ENCODE data around the gene MTMR3.
"Not testable (repeated sequence)": the region's sequence is repeated elsewhere in the genome, so short reads cannot be mapped to it uniquely, and the experiment has no call there.

Gene MTMR3

GRCh38 chr22:29972121-29972520 is 89.1 kb downstream of the MTMR3 start:
- DNase-seq, result no peak

- DNase-seq, result no peak
These were observed 90.3 kb downstream of the MTMR3 start for GRCh38 chr22:29973269-29973668.

- DNase-seq, result not testable (repeated sequence)
These were observed 90.7 kb downstream of the MTMR3 start for GRCh38 chr22:29973680-29974079.

- DNase-seq, result no peak
These were observed 92.5 kb downstream of the MTMR3 start for GRCh38 chr22:29975494-29975893.

- no peak for DNase-seq
These were observed 94.1 kb downstream of the MTMR3 start for GRCh38 chr22:29977107-29977506.

- no peak for DNase-seq
These were observed 96.9 kb downstream of the MTMR3 start for GRCh38 chr22:29979777-29980321.

GRCh38 chr22:29983296-29983917 is 100.4 kb downstream of the MTMR3 start:
- no peak for DNase-seq

- no peak for DNase-seq
These were observed 102.9 kb downstream of the MTMR3 start for GRCh38 chr22:29985912-29986311.

GRCh38 chr22:29987137-29987536 is 104.2 kb downstream of the MTMR3 start:
- no peak for DNase-seq

GRCh38 chr22:29988719-29989118 is 105.7 kb downstream of the MTMR3 start:
- DNase-seq, result no peak

- no peak for DNase-seq
These were observed 106.5 kb downstream of the MTMR3 start for GRCh38 chr22:29989446-29989845.

- no peak for DNase-seq
These were observed 109.6 kb downstream of the MTMR3 start for GRCh38 chr22:29992341-29993275.

GRCh38 chr22:29994027-29994715 is 111.2 kb downstream of the MTMR3 start:
- DNase-seq, result no peak

GRCh38 chr22:29994943-29995342 is 112.0 kb downstream of the MTMR3 start:
- no peak for DNase-seq

GRCh38 chr22:29997107-29997506 is 114.1 kb downstream of the MTMR3 start:
- no peak for DNase-seq

GRCh38 chr22:29997516-29997915 is 114.5 kb downstream of the MTMR3 start:
- no peak for DNase-seq

- DNase-seq, result no peak
These were observed 115.8 kb downstream of the MTMR3 start for GRCh38 chr22:29998627-29999384.

GRCh38 chr22:30000566-30000965 is 117.6 kb downstream of the MTMR3 start:
- DNase-seq, result no peak

- no peak for DNase-seq
These were observed 118.5 kb downstream of the MTMR3 start for GRCh38 chr22:30001459-30001858.

GRCh38 chr22:30002861-30003486 is 120.0 kb downstream of the MTMR3 start:
- no peak for DNase-seq

GRCh38 chr22:30004101-30004500 is 121.1 kb downstream of the MTMR3 start:
- no peak for DNase-seq

GRCh38 chr22:30004694-30005093 is 121.7 kb downstream of the MTMR3 start:
- DNase-seq, result no peak
